ENCODE data around the gene PFN4.
A peak's percentile ranks its signal among the peaks of the same experiment; 100 is the strongest.
"Not testable (repeated sequence)": the region's sequence is repeated elsewhere in the genome, so short reads cannot be mapped to it uniquely, and the experiment has no call there.

PFN4 gene

GRCh38 chr2:24110660-24111303 lies 12.4 kb downstream of the PFN4 start:
- no peak for DNase-seq

- not testable (repeated sequence) for DNase-seq
These were observed 13.7 kb downstream of the PFN4 start for GRCh38 chr2:24109431-24109830.

GRCh38 chr2:24107336-24107735 lies 15.8 kb downstream of the PFN4 start:
- DNase-seq: no peak

- no peak for DNase-seq
These were observed 16.3 kb downstream of the PFN4 start for GRCh38 chr2:24106786-24107185.

GRCh38 chr2:24105816-24106215 lies 17.3 kb downstream of the PFN4 start:
- no peak for DNase-seq

- DNase-seq: no peak
These were observed 18.2 kb downstream of the PFN4 start for GRCh38 chr2:24104906-24105305.

- no peak for DNase-seq
These were observed 19.0 kb downstream of the PFN4 start for GRCh38 chr2:24104110-24104650.

- DNase-seq: no peak
These were observed 20.5 kb downstream of the PFN4 start for GRCh38 chr2:24102677-24103076.

- no peak for DNase-seq
These were observed 21.1 kb downstream of the PFN4 start for GRCh38 chr2:24101992-24102391.

- not testable (repeated sequence) for DNase-seq
These were observed 22.4 kb downstream of the PFN4 start for GRCh38 chr2:24100732-24101131.

- DNase-seq: not testable (repeated sequence)
These were observed 27.9 kb downstream of the PFN4 start for GRCh38 chr2:24095171-24095677.

- not testable (repeated sequence) for DNase-seq
These were observed 29.9 kb downstream of the PFN4 start for GRCh38 chr2:24093270-24093669.

- no peak for DNase-seq
These were observed 34.2 kb downstream of the PFN4 start for GRCh38 chr2:24088821-24089359.

- DNase-seq: no peak
These were observed 36.1 kb downstream of the PFN4 start for GRCh38 chr2:24087032-24087431.

GRCh38 chr2:24086241-24086640 lies 36.9 kb downstream of the PFN4 start:
- DNase-seq: no peak

GRCh38 chr2:24085200-24085489 lies 38.0 kb downstream of the PFN4 start:
- no peak for DNase-seq

- peak; percentile 81 for DNase-seq
These were observed 38.5 kb downstream of the PFN4 start, which contains the start of gene TP53I3 for GRCh38 chr2:24084386-24085199. Gene TP53I3 (minus strand): TSS chr2:24084834. CDS start chr2:24084326, 508 bp downstream.

- no peak for DNase-seq
These were observed 39.4 kb downstream of the PFN4 start for GRCh38 chr2:24083567-24084385.

GRCh38 chr2:24082787-24083566 lies 40.2 kb downstream of the PFN4 start:
- DNase-seq: no peak

GRCh38 chr2:24080701-24081100 lies 42.4 kb downstream of the PFN4 start:
- no peak for DNase-seq

GRCh38 chr2:24077879-24078278 lies 45.3 kb downstream of the PFN4 start:
- DNase-seq: no peak

GRCh38 chr2:24077535-24077877 lies 45.6 kb downstream of the PFN4 start:
- no peak for DNase-seq
